ENCODE measurements around the gene CCR6.

GRCh38 chr6:167091026-167091804 is 31.7 kb upstream of the CCR6 start:
- no peak for TF ChIP-seq POLR2A (IDR thresholded peaks at IDR 0.05)
- TF ChIP-seq CTCF (IDR thresholded peaks at IDR 0.05) = no peak
- no peak for TF ChIP-seq EP300 (IDR thresholded peaks at IDR 0.05; ENCODE audit: low read depth)
- TF ChIP-seq POLR2AphosphoS5 (IDR thresholded peaks at IDR 0.05) = no peak
